ENCODE data around the gene AMER2. TPM values are rescaled to one million over a fixed set of nuclear protein-coding genes. Genes with fewer than 3 reads are reported as not detected.

AMER2 gene
- total RNA-seq, 1 donor from 2014 or later: 2.4 TPM

DNA sequence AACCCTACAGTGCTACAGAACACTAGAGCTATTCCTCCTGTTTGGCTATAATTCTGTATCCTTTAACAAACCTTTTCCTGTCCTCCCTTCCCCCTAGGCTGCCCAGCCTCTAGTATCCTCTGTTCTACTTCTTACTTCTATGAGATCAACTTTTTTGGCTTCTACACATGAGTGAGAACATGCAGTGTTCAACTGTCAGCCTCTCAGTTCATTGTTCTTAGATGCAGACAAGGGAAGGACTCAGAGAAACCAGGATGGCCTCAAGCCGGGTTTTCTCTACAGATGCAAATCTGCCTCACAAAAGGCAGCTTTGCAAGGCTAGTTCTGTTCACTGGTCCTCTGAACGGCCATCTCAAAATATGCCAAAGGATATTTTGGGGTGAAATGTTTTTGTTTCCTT, 18.4 kb downstream of the AMER2 start:
- DNase-seq (ENCODE audit: low spot score): no peak

DNA sequence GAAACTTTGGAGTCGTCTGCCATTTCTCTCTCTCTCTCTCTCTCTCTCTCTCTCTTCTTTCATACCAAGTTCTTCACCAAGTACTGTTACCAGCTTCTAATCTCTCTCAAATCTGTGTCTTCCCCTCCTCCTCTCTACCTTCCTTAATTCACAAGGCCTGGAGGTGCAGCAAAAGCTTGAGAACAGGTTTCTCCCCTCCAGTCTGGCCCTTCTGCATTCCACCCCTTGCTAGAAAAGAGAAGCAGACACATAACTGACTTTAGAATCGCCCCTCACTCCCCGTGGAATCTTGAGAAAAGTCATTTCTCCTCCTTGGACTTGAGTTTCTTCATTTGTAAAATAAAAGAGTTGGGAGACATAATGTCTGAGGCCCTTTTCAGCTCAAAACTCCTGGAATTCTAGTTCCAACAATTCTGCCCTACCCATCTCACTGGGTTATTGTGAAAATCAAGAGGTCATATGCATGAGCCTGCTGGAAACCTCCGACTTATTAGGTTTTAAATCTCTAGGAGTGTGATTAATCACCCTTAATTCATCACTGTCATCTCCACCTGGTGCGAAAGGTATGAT, 20.4 kb downstream of the AMER2 start:
- no peak for DNase-seq (ENCODE audit: low spot score)

DNA sequence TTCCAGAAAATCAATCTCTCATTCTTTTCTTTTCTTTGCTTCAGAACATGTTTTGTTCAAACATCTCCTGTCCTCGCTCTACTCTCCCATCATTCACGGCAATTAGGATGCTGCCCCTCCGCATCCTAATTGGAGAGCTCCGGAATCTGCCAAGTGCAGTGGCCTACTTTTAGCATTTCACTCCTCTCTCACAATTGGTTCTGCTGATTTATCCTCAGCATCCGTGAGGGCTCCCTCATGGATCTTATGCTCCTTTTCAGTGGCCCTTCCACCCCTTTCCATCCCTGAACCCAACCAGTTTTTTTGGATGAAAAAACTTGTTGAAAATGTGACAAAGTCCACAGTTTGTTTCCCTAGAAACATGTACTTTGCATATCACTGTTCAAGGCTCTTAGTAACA, 22.4 kb downstream of the AMER2 start:
- no peak for DNase-seq (ENCODE audit: low spot score)

DNA sequence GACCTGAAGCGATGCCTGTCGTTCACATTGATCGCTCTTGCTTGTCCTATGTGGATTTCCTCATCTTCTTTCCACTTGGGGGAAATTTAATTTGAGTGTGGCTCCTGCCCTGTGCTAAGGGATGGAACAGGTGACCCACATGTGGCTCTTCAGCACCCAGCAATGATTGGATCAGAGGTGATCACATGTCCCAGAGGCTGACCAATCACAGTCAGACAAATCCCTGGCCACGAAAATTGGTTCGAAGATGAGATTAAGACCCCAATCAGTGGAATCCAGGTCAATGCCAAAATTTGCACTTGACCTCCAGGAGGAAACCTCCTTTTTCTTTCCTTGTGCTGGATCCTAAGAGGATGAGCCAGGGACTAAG, 23.7 kb downstream of the AMER2 start:
- DNase-seq (ENCODE audit: low spot score): no peak

DNA sequence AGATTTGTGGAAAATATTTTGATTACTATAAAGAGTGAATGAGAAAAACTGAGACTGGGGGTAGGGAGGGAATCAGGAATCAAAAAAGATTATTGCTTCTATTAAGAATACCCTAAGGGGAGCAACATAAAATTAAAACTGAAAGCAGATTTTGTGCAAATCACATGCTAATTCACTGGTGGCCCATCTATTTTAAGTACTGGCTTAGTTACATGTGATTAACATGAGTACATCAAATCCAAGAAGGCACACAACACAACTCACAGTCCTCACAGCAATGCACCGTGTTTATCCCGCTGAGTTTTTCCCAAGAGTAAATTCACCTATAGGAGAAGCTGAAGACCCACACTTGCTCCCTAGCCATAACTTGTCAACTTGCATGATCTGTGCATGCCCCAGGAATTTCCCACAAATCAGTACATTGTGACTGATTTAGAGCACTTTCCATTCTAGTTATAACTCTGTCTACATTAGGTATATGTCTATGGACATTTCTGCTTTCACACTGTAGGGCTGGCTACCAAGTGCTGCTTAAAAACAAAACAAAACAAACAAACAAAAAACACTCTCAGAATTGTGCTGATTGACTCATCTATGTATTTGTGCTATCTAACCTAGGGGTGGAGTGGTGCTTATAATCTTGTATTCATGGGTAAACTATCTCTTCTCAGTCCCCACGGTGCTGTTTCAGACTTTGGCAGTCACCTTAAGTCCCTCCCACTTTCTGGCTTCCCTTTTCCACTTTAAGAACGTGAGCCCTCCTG, 24.3 kb downstream of the AMER2 start:
- DNase-seq (ENCODE audit: low spot score): no peak

DNA sequence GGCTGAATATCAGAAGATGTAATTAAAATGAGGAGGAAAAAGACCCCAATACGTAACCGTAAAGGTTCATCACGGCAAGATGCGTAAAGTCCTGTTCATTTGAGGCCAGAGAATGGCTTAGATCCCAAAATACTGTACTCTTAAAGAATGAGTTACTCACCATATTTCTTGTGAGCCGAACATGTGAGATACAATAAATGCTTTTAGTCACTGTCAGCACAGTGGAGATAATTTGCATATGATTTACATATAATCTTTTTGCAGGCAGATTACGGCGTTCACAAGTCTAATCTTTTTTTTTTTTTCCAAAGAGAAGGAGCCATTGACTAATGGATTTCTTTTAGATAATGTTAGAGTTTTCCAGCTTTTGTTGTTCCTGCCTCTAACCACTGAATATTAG, 28.4 kb downstream of the AMER2 start:
- DNase-seq (ENCODE audit: low spot score): no peak

DNA sequence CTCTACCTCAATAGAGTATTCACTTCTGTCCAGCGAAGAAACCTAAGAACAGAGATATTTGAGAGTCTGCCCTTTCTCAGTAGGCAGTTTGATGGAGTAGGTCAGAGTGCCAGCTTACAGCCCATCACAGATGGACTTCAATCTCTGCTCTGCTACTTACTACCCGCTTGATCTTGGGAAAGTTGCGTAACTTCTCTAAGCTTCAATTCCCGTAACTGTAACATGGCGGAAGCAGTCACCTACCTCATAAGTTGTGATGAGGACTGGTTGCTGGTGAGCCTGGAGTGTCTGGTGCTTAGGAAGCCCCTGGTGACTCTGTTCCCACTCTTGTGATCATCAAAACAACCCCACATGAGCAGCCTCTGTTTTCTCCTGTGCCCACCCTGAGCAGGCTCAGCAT, 31.0 kb downstream of the AMER2 start:
- no peak for DNase-seq (ENCODE audit: low spot score)

DNA sequence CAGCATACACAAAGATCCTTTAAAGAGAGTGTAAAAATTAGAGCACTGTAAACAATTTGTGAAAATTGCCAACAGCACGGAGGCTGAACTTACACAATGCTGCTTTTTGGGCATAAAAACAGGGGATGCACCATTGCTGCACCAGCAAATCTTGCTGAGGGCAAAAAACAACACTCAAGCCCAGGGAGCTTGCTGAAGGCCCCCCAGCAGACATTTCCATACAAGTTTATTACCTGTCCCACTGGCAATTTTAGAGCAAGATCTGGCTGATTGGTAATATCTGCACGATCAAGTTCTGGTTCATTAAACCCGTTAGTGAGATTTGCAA, 34.3 kb downstream of the AMER2 start:
- DNase-seq (ENCODE audit: low spot score): no peak

DNA sequence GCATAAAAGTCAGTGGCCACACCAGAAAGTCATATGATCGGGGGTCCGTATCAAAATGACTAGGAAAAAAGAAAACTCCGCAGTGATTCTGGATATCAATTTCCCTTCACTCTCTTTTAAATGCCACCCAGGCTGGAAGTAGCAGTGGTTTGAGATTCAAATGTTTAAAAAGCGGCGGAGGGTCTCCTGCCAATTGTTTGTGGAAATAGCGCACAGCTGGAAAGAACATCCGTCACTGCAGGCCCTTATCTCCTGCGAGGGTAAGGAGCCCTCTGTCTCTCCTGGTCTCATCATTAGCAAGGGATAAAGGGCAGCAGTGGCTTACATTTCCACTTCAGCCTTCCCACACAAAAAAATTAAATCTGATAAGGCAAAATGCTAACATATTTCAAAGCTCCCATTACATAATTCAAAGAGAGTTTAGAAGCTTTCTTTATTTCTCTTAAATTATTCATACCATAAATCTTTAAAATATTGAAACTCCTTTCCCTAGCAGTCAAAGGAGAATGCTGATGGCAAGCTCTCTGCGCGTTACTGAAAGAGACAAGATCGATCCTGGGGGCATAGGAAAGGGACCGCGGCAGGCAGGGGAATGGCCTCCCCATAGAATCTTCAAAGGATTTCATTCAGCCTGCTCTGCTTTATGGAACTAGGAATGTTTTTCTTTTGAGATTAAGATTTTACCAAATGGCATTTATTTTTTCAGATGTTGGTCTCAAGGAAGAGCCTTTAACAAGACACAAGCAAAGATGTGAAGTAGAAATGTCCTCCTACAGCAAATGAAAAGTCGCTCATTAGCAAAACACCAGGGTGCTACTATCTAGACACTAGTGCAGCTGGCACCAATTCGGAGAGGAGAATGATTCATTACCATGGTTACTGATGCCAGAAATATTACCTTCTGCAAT, 35.0 kb downstream of the AMER2 start:
- no peak for DNase-seq (ENCODE audit: low spot score)

DNA sequence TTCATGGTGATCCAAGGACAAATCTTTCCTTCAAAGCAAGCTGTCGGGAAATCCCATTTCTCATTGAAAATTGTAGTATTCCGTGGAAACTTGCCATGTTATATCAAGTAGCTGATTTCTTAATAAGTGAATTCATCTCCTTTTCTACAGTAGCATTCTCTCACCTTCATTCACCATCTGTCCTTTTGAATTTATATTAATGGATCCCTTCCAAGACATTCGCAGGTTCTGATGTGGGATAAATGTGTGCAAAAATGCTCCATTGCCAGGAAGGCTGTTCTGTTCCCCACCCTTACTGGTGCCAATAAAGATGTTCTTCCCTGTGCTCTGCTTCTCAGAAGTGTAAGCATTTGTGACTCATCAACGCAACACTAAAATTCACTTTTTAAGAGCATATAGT, 36.2 kb downstream of the AMER2 start:
- DNase-seq (ENCODE audit: low spot score): no peak

DNA sequence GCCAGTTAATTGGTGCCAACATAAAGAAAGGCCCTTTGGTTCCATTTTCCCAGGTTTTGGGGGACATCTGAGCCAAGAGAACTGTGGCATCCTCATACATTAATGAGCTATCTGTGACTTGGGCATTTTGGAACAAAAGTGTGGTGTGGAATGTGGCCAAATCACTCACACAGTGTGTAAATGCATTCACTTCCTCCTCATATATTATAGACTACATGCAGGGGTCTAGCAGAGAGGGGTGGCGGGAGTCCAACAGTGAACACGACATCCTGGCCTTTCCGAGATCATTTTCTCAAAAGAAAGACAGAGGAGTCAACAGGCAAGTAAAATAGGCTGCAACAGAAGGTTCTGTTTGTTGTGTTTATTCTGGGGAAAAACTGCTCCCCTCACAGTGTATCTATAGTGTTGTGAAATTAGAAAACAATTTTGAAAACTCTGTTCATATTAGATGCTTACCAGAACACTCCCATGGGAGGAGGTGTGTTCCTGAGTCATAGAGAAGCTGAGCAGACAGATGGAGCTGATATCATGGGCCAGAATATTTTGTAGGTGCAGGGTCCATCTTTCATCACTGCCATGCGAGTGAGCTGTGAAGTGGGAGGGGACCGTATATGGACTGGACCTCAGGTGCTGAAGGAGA, 39.2 kb downstream of the AMER2 start:
- DNase-seq (ENCODE audit: low spot score): no peak

DNA sequence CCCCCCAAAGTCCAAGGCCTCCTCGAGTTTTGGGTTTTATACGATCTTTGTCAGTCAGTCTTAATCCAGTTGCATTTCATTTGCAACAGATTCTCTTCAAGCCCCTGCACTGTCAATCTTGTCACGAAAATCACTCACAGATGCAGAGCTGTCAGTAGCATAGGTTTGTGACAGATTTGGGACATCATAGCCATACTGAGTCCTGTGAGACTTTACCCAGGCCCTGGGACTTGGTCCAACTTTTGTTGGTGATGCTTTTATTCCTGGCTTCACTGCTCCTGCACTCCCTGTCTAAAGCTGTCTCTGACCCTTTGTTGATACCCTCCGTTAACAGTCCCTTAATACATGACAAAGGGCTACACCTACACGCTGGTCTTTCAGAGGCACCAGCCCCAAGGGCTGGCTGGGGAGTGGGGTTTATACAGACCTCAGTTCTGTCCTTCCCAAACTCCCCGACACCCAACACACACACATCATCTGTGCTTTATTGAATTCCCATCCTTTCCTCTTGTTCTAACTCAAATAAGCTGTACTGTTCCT, 40.1 kb downstream of the AMER2 start:
- no peak for DNase-seq (ENCODE audit: low spot score)

DNA sequence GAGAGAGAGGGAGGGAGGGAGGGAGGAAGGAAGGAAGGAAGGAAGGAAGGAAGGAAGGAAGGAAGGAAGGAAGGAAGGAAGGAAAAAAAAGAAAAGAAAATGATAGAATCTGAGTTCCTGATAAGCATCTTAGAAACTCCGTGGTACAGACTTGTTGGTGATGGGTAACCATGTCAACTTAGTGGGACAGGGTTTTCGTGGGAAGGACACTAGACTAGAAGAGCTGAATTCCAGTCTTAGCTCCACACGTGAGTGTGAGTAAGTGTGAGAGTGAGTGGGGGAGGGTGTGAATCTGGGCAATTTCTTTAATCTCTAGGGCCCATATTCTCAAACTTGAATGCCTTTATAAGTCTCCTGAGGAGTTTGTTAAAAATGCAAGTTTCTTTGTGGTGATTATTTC, 41.1 kb downstream of the AMER2 start:
- no peak for DNase-seq (ENCODE audit: low spot score)

DNA sequence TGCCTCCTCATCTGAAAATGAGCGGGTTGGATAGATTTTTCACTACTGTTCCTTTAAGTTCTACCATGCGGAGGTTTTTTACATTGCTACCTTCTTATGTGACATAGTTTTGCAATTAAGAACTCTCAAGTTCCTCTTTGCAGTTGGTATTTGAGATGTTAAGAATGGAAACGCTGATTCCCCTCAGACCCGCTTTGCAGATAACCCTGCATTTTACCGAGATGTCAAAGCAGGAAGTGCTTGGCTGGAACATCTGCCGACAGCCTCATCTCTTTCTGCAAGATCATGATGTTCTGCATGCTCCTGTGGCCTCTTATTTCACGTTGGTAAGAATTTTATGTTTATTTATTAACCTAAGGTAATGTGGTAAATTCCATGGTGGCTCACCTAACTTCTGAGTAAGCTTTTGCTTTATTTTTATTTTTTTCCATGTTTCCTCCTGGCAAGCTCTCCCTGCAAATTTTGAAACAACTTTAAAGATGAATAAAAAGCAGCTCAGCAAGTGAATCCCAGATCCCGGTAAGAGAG, 53.6 kb downstream of the AMER2 start:
- DNase-seq (ENCODE audit: low spot score): peak; percentile 19

DNA sequence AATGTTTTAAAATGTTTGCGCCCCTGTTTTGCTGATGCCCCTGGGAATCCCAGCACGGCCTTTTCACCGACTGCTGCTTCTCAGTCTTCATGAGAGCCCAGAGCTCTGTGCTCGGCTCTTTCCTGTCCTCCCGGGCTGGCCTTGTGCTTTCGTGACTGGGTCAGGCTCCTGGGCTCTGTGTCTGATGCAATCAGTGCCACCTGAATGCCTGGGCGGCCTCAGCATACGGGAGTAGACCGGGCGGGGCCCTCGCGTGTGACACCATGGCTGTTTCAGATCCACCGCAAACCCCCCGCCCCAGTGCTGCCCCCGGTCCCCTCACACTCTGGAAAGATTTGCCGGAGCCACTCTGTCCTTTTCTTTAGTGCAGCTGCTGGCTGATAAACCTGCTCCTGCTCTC, 54.8 kb downstream of the AMER2 start:
- no peak for DNase-seq (ENCODE audit: low spot score)

DNA sequence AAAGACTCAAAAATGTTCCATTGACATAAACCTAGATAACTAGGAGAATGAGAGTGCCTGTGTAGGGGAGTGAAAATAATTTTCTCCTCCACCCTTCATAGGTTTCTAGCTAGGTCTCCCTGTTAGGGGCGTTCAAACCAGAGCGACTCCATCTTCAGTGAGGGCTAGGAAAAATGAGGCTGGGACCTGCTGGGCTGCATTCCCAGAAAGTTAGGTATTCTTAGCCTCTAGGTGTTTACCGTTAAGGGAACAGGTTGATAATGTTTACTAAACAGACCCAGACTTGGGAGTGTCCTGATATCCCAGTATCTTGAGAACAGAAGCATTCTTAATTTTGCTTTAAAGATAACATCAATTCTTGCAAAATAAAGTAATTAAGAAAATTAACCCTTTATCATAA, 56.0 kb downstream of the AMER2 start:
- no peak for DNase-seq (ENCODE audit: low spot score)

DNA sequence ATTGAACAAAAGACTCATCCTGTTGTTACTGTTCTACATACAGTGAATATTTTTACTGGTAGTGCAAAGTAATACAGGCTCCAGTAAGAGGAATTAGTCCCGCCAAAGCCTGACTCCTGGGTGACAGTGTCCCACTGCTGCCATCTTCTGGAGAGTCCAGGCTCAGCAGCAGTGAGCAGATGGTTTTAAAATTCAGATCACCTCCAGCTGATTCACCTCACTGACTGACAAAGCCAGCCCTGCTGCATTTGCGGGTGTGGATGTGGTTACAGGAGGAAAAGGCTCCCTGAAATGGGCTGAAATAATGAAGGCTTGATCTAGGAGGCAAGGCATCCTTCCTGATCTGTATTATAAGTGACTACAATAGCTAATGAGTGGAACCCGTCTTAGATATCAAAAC, 57.9 kb downstream of the AMER2 start:
- DNase-seq (ENCODE audit: low spot score): peak; percentile 85

DNA sequence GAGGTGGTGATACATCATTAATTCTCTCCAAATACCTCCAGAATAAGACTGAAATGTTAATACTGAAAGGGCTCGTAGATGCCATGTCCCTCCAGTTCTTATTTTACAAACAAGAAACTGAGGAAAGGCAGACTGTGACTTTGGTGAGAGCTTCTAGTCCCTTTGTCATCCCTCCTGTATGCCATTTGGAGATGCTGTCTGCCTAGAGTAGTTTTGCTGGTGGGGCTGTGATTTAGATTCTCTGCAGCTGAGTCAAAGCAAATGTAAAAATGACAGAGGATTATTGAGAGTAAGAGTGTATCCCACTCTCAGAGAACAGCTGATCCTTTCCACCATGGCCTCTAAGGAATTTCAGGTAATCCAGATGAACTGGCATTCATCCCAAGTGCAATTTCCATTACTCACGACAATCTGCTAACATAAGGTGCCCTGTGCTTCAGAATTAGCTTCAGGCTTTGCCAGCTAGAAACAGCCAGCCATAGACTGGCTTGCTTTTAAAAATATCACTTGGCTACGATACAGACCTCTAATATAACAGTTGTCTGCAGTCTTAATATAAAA, 59.3 kb downstream of the AMER2 start:
- DNase-seq (ENCODE audit: low spot score): no peak

All from umbilical cord (tissue), 2 donors.